Upper lobe of right lung (tissue), 1 donor: ENCODE results near the gene CENPP. TPM values are rescaled to one million over a fixed set of nuclear protein-coding genes. Genes with fewer than 3 reads are reported as not detected.
A peak's percentile ranks its signal among the peaks of the same experiment; 100 is the strongest.
"Not testable (repeated sequence)": the region's sequence is repeated elsewhere in the genome, so short reads cannot be mapped to it uniquely, and the experiment has no call there.

Source experiments
- ATAC-seq: fragments of 200-7000 bp; cut with Tn5 transposase; one replicate; pipeline ENCODE4 v1.9.1; 2020; ENCODE audit warnings: mild to moderate bottlenecking, moderate library complexity
- DNase-seq: peaks from one replicate; pipeline ENCODE4 v3.0.0-alpha.2; 2020
- H3K27ac ChIP-seq: fragments of 200-600 bp; one replicate; pipeline ENCODE4 v1.8.0; 2022
- H3K27me3 ChIP-seq: fragments of 200-600 bp; one replicate; pipeline ENCODE4 v1.8.0; 2022; ENCODE audit warnings: mild to moderate bottlenecking
- H3K36me3 ChIP-seq: fragments of 200-600 bp; one replicate; pipeline ENCODE4 v1.8.0; 2022
- H3K4me1 ChIP-seq: fragments of 200-600 bp; one replicate; pipeline ENCODE4 v1.8.0; 2022
- H3K4me3 ChIP-seq: fragments of 200-600 bp; one replicate; pipeline ENCODE4 v1.8.0; 2022; ENCODE audit warnings: mild to moderate bottlenecking
- H3K9me3 ChIP-seq: fragments of 200-600 bp; one replicate; pipeline ENCODE4 v1.8.0; 2022
- intact Hi-C: fragments of 100-400 bp; cut with DNase I; formaldehyde crosslinking; loops from one replicate; pipeline ENCODE4 v1.11.0; 2022
- total RNA-seq: library from RNA; stranded (reverse); fragmentation: NEBNext Ultra II Directional; extraction: Animal tissue kit (Norgen Biotek cat#: 25700); gene quantifications from one replicate; pipeline ENCODE4 v1.2.1, GENCODE V29; 2021
- TF ChIP-seq, protein P1 (sequence below): fragments of 200-600 bp; IDR thresholded peaks from one replicate; pipeline ENCODE4 v1.8.0; 2022; ENCODE audit warnings: antibody characterized with exemption
- donor health status: DM: no; HTN: yes; CAD: no; lungs with severe emphysema.

Gene CENPP
- total RNA-seq, 1 donor from 2014 or later = 4.0 TPM

DNA sequence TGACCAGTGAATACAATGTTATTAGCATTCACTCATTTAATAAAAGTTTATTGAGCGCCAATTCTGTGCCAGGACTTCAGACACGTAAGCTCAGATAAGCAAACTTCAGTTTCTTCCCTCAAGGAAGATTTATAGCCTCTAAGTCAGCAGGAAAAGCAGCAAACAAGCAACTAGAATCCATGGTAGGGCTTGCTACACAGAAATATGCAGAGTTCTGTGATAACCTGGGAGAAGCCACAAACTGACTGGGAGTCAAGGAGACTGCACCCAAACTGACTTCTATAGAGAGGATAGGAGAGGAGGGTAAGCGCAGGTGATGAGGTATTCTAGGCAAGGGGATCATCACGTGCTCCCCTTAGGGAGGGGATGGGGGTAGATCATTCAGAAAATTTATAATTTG, 80.1 kb downstream of the CENPP start:
- H3K4me1 ChIP-seq = peaks cover 23% of the 10 kb centered on the region
- no peak for ATAC-seq
- no peak overlapping the region for H3K27ac ChIP-seq
- H3K9me3 ChIP-seq = no peaks in the 10 kb centered on the region
- no peaks in the 10 kb centered on the region for H3K36me3 ChIP-seq
- TF ChIP-seq, protein P1, sequence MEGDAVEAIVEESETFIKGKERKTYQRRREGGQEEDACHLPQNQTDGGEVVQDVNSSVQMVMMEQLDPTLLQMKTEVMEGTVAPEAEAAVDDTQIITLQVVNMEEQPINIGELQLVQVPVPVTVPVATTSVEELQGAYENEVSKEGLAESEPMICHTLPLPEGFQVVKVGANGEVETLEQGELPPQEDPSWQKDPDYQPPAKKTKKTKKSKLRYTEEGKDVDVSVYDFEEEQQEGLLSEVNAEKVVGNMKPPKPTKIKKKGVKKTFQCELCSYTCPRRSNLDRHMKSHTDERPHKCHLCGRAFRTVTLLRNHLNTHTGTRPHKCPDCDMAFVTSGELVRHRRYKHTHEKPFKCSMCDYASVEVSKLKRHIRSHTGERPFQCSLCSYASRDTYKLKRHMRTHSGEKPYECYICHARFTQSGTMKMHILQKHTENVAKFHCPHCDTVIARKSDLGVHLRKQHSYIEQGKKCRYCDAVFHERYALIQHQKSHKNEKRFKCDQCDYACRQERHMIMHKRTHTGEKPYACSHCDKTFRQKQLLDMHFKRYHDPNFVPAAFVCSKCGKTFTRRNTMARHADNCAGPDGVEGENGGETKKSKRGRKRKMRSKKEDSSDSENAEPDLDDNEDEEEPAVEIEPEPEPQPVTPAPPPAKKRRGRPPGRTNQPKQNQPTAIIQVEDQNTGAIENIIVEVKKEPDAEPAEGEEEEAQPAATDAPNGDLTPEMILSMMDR = no peak
- H3K4me3 ChIP-seq = no peak overlapping the region
- no peak for DNase-seq
- no peaks in the 10 kb centered on the region for H3K27me3 ChIP-seq
- intact Hi-C loops = no loop called here

DNA sequence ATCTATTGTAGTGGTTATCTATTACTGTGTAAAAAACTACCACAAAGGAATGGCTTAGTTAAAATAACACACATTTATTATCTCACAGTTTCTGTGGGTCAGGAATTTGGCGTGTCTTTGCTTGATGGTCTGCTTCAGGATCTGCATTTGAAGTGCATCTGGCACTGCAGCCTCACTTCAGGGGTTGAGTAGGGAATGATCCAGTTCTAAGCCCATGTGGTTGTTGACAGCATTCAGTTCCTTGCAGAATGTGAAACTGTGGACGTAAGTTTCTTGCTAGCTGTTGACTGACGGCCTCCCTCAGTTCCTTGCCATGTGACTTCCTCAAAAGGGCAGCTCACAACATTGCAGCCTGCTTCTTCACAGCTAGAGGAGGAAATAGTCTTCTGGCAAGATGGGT, 80.7 kb downstream of the CENPP start:
- DNase-seq (no peak), ATAC-seq (peak; percentile 94)
- Histone ChIP-seq H3K27ac (peak overlapping the region; percentile 26), H3K4me1 (peaks cover 23% of the 10 kb centered on the region), H3K9me3 (no peaks in the 10 kb centered on the region), H3K4me3 (no peak overlapping the region), H3K36me3 (no peaks in the 10 kb centered on the region), H3K27me3 (no peaks in the 10 kb centered on the region)
- TF ChIP-seq, protein P1 = no peak
- intact Hi-C loops = no loop called here

DNA sequence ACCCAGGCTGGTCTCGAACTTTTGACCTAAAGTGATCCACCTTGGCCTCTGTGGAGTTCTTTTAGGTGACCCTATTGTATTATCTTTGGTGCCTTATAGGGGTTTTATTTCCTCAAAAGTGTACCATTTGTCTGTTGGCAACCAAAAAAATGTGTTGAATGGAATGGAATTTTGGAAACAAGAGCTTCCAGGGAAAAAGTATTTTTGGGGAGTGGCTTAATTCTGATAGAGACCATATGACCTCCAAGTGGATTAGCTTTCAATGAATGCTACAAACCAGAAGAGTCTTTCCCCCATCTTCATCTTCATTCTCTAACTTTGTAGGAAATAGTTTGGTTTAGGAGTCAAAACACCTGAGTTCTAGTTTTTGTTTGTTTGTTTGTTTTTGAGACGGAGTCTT, 82.1 kb downstream of the CENPP start:
- H3K27ac ChIP-seq = no peak overlapping the region
- DNase-seq (no peak), ATAC-seq (no peak)
- peaks cover 23% of the 10 kb centered on the region for H3K4me1 ChIP-seq
- intact Hi-C loops = no loop called here
- no peaks in the 10 kb centered on the region for H3K27me3 ChIP-seq
- no peak overlapping the region for H3K4me3 ChIP-seq
- H3K9me3 ChIP-seq = no peaks in the 10 kb centered on the region
- no peaks in the 10 kb centered on the region for H3K36me3 ChIP-seq
- TF ChIP-seq, protein P1 = no peak

GRCh38 chr9:92408747-92409478, 83.2 kb downstream of the CENPP start:
- Histone ChIP-seq H3K4me3 (no peak overlapping the region), H3K4me1 (peaks cover 23% of the 10 kb centered on the region), H3K27me3 (no peaks in the 10 kb centered on the region), H3K27ac (no peak overlapping the region), H3K36me3 (no peaks in the 10 kb centered on the region), H3K9me3 (no peaks in the 10 kb centered on the region)
- TF ChIP-seq, protein P1 = no peak
- ATAC-seq (no peak), DNase-seq (no peak)
- intact Hi-C loops = no loop called here

GRCh38 chr9:92411157-92411556, 85.4 kb downstream of the CENPP start:
- peaks cover 14% of the 10 kb centered on the region for H3K4me1 ChIP-seq
- ATAC-seq, H3K4me3 ChIP-seq, DNase-seq, H3K27ac ChIP-seq, H3K9me3 ChIP-seq, H3K36me3 ChIP-seq, H3K27me3 ChIP-seq, intact Hi-C loops: not testable (repeated sequence)

- no peaks in the 10 kb centered on the region for H3K9me3 ChIP-seq
- DNase-seq = no peak
- TF ChIP-seq, protein P1 = no peak
- no peaks in the 10 kb centered on the region for H3K27me3 ChIP-seq
- no peak overlapping the region for H3K4me3 ChIP-seq
- intact Hi-C loops = no loop called here
- no peak overlapping the region for H3K27ac ChIP-seq
- H3K4me1 ChIP-seq = no peaks in the 10 kb centered on the region
- no peak for ATAC-seq
- no peaks in the 10 kb centered on the region for H3K36me3 ChIP-seq
Measured at GRCh38 chr9:92414566-92414965, 88.8 kb downstream of the CENPP start.
